GM21360 (cell line): Measurements from ENCODE around the gene XG.

Source experiments
- ATAC-seq: cut with Tn5 transposase; IDR thresholded peaks from one replicate; pipeline ENCODE4 v1.9.1; 2021; ENCODE audit warnings: mild to moderate bottlenecking, moderate library complexity; ENCODE audit not compliant: unreplicated experiment

Gene XG

DNA sequence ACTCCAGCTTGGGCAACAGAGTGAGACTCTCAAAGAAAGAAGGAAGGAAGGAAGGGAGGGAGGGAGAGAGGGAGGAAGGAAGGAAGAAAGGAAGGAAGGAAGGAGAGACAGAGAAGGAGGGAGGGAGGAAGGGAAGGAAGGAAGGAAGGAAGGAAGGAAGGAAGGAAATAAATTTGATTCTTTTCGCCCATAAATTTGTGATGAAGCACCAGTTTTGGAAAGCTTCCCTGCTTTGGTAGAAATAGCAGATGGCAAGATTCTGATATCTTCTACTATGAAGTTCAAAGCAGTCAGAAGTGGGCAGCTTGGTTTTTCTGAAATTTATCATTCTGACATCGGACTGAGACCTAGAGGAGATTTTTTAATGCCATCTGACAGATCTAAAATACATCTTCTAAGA is 65.2 kb downstream of the XG start:
- no peak for ATAC-seq

DNA sequence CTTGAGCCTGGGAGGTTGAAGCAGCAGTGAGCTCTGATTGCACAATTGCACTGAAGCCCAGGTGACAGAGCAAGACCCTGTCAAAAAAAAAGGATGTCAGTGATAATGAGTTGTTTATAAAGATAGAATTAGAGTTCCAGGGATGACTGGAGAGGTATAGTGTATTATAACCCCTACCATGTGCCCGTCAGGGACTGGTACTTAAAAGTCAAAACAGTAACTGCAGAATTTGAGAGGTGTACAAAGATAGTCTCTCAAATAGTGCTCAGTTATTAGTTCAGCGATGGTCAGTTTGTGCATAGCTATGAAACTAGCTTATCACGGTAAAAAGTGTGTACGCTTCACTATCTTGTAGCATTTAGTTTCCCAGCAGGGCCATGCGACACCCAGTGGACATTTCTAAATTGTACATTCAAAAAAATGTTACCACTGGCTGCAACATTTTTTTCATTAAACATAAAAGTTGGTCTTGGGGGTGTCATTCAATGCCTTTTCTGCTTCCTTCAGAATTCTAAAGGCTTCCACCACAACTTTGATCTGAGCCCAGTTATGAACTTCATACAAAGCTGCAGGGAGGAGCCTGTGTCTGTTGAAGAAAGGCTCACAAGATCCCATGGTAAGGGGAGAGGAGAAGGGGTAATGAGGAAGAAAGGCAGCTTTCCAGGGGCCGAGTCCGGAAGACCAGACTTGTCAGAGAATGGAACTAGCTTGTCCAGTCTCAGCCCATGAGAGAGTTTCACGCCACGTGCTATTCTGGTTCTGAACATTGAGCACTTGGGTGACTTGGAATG is 67.7 kb downstream of the XG start:
- ATAC-seq: no peak

DNA sequence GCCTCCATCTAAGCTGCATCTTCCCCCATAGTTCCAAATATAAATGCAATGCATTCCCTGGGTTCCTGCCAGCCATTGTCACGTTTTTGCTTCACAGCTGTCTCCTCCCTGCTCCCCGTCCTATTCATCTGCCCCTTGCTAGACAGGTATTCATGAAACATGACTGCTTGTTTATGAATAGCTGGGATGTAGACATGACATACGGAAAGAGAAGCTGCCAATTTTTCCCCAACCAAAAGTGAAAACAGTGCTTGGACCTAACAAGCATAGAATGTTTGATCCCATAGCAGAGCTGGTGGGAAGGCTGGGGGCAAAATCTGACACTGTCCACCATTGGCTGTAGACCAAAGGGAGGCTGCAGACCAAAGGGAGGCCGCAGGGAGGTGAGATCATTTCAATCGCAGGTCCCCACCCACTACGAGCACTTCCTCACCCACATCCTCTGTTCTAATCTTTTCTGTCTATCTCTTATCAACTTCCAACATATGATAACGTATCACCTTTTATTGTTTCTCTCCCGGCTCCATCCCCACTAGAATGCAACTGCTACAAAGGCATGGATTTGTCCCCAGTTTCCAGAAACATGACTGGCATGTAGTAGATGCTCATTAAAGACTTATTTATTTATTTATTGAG is 68.4 kb downstream of the XG start:
- ATAC-seq: no peak

DNA sequence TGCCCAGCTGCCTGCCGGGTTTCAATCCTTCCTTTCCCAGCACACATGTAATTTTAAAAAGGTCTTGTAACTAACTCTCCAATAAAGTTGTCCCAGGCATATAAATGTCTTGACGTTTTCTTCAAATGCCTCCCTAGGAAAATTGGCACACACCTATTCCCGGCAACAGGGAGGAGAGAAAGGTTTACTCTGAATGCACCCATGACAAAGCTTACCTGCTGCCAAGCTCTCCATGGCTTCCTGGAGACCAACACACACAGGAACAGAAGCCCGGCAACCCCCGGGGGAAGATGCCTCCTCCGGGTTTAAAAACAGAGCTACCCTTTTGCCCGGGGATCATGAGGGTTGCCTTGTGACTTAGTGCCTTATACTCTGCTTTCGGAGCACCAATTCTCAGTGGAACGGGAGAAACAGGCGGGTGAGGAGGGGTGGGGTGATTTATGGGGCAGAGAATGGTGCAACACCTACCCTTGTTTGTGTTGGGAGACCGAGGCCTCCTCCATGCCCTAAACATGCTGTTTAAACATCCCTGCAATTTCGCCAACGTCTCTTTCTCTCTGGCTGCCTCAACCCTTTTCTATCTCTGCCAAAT is 72.1 kb downstream of the XG start:
- ATAC-seq: no peak

DNA sequence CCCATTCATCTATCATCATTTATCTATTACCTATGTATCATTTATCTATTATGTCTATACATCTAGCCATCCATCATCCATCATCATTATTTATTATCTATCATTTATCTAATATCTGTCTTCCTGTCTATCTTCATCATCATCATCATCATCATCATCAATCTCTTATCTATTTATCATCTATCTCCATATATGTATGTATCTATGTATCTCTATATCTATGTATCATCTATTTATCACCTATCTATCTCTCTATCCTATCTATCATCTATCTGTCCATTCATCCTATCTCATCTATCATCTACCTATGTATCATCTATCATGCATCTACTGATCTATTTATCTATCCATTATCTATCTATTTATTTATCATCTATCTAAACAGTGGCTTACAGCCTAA is 73.0 kb downstream of the XG start:
- ATAC-seq: no peak

DNA sequence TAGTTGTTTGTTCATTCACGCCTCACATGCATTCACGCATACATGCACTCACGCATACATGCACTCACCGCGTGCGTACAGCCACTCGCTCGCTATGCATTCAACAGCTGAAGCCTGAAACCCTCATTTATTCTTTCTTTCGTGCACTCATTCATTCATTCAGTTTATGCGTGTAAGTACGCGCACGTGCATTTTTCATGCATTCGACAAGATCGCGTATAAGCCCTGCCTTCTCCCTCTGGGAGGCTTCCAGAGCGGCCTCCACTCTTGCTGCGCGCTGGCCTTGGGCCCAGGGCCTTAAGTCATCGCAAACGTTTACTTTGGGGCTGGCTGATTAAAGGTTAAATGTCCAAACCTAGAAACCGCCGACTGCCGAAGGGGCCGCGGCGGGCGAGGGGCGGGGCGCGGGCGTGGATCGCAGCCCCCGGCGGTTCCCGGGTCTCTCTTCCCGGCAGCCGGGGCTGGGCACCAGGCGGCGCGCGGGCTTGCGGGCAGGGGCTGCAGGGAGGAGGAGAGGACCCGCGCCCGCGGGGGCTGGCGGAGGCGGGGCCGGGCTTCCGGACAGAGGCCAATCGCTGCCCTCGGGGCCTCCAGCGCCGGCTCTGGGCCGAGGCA is 76.6 kb downstream of the XG start, which contains the start of gene GYG2:
GYG2 (plus strand) TSS at position 587 of the 615 bp plus-strand sequence. CDS start 1,259 bp downstream, outside the sequence.
- no peak for ATAC-seq

DNA sequence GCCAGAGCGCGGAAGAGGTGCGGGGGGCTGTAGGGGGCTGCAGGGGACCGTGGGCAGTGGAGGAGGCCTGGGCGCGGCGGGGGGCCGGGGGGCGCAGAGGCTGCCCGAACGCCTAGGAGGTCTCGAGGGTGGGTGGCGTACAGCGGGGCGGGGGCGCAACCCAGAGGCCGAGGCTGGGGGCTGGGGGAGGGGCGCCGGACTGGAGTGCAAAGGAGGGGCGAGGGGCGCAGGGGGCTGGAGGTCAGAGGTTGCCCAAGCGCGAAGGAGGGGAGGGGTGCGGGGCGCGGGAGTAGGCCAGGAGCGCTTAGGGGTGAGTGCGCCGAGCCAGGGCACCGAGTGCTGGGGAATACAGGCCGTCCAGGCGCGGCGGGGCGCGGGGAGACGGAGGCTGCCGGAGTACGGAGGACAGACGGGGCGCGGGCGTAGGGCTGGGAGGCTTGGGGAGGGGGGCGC is 77.1 kb downstream of the XG start:
- no peak for ATAC-seq

DNA sequence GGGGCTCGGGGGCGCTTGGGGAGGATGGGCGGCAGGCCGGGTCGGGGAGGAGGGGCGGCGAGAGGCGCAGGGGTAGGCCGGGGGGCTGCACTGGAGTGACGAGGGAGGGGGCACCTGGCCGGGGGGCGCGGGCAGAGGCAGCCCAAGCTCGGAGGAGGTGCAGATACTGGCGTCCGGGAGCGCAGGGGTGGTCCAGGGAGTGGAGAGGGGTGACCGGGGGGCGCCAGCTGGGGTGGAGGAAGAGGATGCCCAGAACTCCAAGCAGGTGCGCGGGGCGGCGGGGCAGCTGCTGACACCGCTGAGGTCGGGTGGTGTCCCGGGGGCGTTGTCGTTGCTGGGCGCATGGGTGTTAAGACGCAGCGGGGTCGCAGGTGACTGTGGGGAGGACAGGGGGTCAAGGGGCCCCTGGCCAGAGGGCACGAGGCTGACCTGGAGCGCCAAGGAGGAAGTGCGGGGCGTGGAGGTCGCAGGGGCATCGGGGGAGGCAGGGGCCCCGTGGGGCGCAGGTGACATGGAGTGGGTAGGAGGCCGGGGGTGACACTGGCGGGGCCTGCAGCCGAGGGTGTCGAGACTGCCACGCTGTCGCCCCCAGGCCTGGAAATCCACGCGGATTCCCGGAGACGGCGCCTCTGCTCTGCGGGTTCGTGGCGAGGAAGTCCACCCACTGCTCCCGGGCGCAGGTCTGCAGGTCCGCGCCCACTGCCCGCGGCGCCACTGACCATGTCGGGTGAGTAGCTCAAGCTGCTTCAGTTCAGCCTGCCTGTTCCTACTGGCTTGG is 77.8 kb downstream of the XG start:
- no peak for ATAC-seq

DNA sequence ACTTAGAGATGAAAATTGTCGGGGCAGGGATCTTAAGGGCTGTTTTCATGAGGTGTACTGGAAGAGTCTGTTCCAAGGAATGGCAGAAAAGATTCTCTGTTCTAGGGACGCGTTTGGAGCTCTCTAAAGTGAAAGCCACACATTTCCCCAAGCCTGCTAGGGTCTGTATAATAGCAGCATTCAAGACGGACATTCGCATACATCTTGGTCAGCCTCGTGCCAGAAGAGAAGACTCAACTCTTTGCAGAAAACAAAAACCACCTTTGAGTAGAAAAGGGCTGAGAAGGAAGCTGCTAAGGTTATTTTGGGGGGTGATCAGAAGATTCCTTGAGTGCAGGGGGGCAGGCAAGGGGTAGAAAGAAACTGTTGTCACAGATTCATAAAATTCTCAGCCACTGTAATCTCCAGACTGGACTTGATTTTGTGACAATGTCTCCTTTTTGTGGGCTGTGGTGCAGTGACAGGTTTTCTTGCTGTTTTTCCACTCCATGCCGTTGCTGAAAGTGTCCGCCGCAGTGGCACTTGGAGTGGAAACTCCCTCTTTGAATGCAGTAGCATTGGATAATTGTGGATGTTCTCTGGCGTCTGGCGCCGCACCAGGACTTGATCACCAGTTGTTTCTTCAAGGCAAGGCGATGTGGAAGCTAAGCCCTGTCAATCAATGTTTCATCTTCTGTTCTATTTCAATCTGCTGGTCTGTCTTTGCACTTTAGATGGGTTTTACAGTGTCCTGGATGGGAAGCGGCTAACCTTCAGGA is 79.8 kb downstream of the XG start:
- ATAC-seq: no peak

DNA sequence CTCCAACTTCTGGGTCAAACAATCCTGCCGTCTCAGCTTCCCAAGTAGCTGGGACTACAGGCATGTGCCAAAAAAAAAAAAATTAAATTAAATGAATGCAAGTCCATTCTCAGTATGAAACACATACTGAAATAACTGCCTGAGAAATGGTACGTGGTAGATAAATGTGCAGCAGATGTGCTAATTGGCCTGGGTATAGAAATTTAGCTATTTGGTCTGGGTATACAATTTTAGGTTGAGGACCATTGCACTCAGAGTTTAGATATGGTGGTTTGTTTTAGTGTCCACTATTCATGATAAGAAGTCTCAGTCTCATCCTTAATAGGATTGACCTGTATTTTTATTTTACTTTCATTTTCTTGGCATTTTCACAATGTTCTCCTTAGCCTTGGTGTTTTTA is 86.1 kb downstream of the XG start:
- no peak for ATAC-seq

DNA sequence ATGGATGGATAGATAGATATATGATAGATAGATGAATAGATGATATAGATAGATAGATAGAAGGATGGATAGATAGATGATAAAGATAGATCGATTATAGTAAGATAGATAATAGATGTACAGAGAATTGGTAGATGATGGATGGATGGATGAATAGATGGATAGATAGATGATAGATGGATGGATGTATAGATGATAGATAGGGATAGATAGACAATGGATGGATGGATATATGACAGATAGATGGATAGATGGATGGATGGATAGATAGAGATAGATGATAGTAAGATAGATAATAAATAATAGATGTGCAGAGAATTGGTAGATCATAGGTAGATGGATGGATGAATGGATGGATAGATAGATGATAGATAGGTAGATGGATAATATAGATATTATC is 89.1 kb downstream of the XG start:
- no peak for ATAC-seq

DNA sequence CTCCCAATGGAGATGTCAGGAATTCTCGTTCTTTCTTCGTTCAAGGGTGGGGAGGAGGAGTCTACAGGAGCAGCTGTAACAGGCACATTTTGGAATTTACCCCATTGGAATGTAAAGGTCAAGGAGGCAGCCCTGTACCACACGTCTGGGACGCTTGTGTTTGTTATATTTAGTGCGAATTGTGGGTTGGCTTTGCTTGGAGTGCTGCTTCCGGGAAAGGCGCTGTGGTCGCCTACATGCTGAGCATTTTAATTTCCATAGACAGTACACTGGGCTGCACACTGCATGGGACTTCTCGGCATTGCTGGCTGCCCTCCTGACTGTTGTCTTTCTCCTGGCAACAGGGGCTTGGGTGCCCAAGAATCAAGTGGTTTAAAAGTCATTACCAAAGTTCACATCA is 89.7 kb downstream of the XG start:
- no peak for ATAC-seq

DNA sequence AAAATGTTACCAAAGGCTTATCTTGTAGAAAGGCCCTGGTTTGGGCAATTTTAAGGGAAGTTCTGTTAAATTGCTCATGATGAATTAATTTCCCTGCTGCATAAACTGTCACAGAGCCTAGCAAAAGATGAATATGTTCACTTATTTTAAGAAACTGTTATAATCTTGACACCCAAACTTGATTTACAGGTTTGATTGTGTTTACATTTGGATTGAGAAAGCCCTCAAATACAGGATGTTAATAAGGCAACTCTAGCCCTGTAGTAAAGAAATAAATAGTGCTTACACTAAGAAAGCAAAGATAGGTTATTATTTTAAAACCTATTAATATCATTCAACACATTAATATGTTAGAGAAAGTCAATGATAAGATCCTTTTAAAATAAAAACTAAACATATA is 95.2 kb downstream of the XG start:
- no peak for ATAC-seq

DNA sequence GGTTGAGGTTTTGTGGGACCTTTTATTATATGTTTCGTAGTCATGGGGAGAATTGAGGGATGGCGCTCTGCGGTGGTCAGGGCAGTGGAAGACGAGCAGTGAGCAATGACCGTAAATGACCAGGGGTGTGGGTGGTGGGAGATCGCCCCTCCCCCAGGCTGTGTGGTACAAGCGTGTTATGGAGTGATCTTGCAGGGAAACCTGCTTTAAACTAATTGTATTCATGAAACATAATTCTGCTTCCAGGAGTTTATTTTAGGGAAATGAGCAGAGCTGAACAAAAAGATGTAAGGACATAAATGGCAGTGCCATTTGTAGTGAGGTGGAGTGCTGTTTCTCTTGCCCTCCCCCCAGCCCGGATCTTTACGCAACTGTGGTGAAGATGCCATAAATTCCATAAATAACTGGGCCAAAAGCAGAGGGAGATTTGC is 97.0 kb downstream of the XG start:
- no peak for ATAC-seq

DNA sequence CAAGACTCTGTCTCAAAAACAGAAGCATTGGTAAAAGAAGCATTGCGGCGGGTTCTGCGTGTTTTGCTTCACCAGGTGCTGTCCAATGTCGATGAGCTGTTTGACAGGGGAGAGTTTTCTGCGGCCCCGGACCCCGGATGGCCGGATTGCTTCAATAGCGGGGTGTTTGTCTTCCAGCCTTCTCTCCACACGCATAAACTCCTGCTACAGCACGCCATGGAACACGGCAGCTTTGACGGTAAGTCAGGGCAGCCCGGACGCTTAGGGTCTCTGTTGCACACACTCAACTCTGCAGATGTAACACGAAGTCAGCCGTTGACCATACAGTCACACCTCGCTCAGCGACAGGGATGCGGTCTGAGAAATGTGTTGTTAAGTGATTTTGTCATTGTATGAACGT is 103.1 kb downstream of the XG start:
- no peak for ATAC-seq

DNA sequence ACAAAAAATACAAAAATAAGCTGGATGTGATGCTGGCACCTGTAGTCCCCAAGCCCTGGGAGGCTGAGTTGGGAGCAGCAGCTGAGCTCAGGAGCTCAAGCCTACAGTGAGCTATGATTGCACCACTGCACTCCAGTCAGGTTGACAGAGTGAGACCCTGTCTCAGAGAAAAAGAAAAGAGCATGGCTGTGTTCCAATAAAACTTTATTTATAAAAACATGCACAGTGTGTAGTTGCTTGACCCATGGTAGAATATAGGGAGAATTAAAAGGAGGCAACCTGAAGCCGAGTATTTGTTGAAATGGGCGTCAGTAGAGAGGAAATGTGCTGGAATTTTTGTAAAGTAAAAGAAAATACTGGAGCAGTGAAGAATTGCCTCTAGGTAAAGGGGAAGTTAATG is 103.9 kb downstream of the XG start:
- ATAC-seq: no peak

DNA sequence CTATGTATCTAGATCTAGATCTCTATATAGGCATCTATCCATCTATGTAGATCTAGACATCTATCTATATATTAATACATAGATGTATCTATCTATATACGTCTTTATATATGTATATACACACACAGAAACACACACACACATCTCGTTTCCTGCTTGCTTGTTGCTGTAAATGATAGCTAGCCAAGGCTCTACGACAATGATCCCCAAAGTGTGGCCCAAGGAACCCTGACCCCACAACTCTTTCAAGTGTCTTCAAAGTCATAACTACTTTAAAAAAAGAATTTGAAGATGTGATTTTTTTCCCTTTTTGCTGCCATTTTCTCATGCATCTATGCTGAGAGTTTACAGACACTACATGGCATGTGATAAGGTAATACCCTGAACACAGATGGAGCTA is 105.7 kb downstream of the XG start:
- ATAC-seq: no peak

DNA sequence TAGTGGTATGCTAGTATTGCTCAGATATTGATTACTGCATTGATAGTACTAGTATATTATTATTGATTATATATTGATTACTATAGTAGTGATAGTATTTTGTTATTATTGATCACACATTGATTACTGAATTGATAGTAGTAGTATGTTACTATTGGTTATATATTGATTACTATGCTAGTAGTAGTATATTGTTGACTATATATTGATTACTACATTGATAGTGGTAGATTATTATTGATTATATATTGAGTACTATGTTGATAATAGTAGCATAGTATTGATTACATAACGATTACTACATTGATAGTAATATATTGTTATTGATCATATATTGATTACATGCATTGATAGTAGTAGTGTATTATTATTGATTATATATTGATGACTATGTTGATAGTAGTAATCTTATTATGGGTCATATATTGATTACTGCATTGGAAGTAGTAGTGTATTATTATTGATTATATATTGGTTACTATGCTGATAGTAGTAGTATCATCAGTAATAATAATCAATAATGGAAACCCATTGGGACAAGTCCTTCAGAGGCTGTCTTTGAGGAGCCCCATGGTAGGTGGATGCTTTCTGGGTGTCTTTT is 107.5 kb downstream of the XG start:
- no peak for ATAC-seq

DNA sequence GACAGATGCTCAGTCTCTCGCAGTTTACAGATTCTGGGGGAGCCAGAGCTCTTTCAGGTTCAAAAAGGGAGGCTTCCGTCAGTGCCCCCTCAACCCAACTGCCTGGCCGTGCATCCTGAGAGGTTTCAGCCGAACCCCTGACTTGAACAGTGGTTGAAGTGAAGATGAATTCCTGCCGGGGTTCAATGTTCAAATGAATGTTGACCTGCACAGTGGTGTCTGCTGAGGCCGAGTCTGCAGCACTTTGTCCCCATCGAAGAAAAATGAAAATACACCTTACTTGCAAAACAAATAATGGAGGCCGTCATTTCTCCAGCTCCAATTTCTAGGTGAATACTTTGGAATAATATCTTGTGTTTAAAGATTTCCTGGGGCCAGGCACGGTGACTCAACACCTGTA is 110.6 kb downstream of the XG start:
- no peak for ATAC-seq

DNA sequence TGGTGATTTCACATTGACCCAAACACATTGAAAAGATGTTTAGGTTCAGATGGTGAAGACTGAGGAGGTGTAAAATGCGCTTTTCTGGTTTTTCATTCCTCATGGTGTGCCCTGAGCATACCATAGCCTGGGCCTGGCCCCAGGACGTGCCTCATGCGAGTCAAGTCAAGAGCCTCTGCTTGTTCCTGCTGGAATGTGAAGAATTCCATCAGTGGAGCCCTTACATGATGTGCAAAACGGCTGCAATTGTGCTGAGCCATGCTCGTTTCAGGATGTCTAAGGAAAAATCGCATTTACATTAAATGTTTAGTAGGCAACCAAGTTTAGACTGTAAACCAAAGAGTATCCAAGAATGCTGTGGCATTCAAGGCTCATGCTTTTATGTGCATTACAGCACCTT is 111.8 kb downstream of the XG start:
- no peak for ATAC-seq
